Psoas muscle (tissue), 8 donors: ENCODE data around the gene EZH2. TPM values are rescaled to one million over a fixed set of nuclear protein-coding genes. Genes with fewer than 3 reads are reported as not detected.

Source experiments
- ATAC-seq, 4 donors: fragments of 200-7000 bp; cut with Tn5 transposase; one replicate each; pipeline ENCODE4 v1.9.1; 2020; ENCODE audit warnings: moderate library complexity in 3 of 4, mild to moderate bottlenecking in 2 of 4
- DNase-seq, 2 donors: peaks; one replicate each; pipeline ENCODE4 v3.0.0-alpha.2; 2020
- H3K27ac ChIP-seq: fragments of 200-600 bp; one replicate; pipeline ENCODE4 v1.8.0; 2022
- H3K27me3 ChIP-seq, 3 donors: fragments of 200-600 bp in 1 of 3; one replicate each; pipeline versions ENCODE4 v1.6.1 to v1.8.0; 2013 to 2022; ENCODE audit warnings: low read length in 2 of 3, mild to moderate bottlenecking in 2 of 3, moderate library complexity in 1 of 3; ENCODE audit not compliant: insufficient read depth in 3 of 3
- H3K36me3 ChIP-seq, 2 donors: fragments of 200-600 bp in 1 of 2; one replicate each; pipeline versions ENCODE4 v1.6.1 to v1.8.0; 2013 to 2022; ENCODE audit warnings: low read depth in 1 of 2, mild to moderate bottlenecking in 1 of 2, moderate library complexity in 1 of 2; ENCODE audit not compliant: insufficient read depth in 1 of 2
- H3K4me1 ChIP-seq: fragments of 200-600 bp; one replicate; pipeline ENCODE4 v1.8.0; 2022
- H3K4me3 ChIP-seq: fragments of 200-600 bp; one replicate; pipeline ENCODE4 v1.8.0; 2022; ENCODE audit warnings: mild to moderate bottlenecking
- H3K9me3 ChIP-seq: fragments of 200-600 bp; one replicate; pipeline ENCODE4 v1.8.0; 2022
- WGBS, 3 donors: extraction: QIAGEN DNeasy Blood & Tissue Kit; methylation state at CpG; one replicate each; pipeline versions ENCODE4 v1.1.6 to v1.1.7; 2013; 5-methylcytosine and 5-hydroxymethylcytosine counted together
- intact Hi-C, 2 donors: fragments of 100-400 bp; cut with DNase I; formaldehyde crosslinking; loops; one replicate each; pipeline versions ENCODE4 v1.11.0 to v1.14.2; 2022
- polyA plus RNA-seq, 3 donors: library from polyadenylated mRNA; stranded (reverse); fragments of 200-250 nt; gene quantifications; one replicate each; pipeline ENCODE4 v1.2.3, GENCODE V29; 2013
- total RNA-seq, 4 donors: library from RNA; stranded (reverse); fragmentation: NEBNext Ultra II Directional in 2 of 4; extraction: Animal tissue kit (Norgen Biotek cat#: 25700) in 2 of 4; gene quantifications; one replicate each; pipeline versions ENCODE4 v1.2.1 to v1.2.4, GENCODE V29; 2021 to 2023
- TF ChIP-seq, protein P1 (sequence below): fragments of 200-600 bp; IDR thresholded peaks from one replicate; pipeline ENCODE4 v1.8.0; 2022; ENCODE audit warnings: antibody characterized with exemption
- donor health status: healthy with polysubstance abuse.
- donor health status: DM: no; HTN: no; CAD: no; lungs with moderate emphysema.
- donor health status: Bipolar disorder and iron deficiency.
- donor health status: healthy.
- donor health status: DM: yes; HTN: yes; CAD: no.
- donor health status: DM: no; HTN: no; CAD: no.
- donor health status: DM: no; HTN: no; CAD: no.
- donor health status: DM: yes; HTN: yes; CAD: no.

Gene EZH2
- total and polyA plus RNA-seq, 7 donors, result 1.9 to 4.6 (median 2.5) TPM

DNA sequence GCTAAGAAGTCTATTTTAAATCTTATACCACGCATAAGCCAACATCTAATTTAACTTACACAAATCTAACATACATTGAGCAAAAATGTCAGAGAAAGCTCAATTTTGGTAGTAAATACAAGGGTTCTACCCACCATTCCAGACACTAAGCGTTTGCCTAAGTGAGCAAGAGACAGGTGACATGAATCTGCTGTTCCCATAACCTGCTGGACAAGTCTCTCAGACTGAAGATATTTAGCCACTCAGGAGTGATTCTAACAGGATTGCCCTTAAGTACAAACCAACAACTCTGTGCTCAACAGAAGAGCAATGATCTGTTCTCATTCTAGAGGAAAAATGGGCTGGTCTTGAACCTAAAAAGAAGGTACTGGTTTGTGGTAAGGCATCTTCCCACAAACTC is 18.8 kb downstream of the EZH2 start:
- DNase-seq (no peak), ATAC-seq (no peak)
- Histone ChIP-seq H3K4me3 (no peak overlapping the region), H3K36me3 (no peaks in the 10 kb centered on the region), H3K27me3 (no peaks in the 10 kb centered on the region), H3K4me1 (no peaks in the 10 kb centered on the region), H3K27ac (no peak overlapping the region), H3K9me3 (peaks cover 5% of the 10 kb centered on the region)
- WGBS, 3 donors, result 90 to 97% (median 93%) methylated on average over 2 of the region's 2 CpGs
- TF ChIP-seq, protein P1, sequence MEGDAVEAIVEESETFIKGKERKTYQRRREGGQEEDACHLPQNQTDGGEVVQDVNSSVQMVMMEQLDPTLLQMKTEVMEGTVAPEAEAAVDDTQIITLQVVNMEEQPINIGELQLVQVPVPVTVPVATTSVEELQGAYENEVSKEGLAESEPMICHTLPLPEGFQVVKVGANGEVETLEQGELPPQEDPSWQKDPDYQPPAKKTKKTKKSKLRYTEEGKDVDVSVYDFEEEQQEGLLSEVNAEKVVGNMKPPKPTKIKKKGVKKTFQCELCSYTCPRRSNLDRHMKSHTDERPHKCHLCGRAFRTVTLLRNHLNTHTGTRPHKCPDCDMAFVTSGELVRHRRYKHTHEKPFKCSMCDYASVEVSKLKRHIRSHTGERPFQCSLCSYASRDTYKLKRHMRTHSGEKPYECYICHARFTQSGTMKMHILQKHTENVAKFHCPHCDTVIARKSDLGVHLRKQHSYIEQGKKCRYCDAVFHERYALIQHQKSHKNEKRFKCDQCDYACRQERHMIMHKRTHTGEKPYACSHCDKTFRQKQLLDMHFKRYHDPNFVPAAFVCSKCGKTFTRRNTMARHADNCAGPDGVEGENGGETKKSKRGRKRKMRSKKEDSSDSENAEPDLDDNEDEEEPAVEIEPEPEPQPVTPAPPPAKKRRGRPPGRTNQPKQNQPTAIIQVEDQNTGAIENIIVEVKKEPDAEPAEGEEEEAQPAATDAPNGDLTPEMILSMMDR, result no peak
- intact Hi-C loops, result loop anchor here in 1 of 2 donors (10.0 kb wide), 1 partner anchor 530 kb away; no protein-coding TSS in a partner anchor

DNA sequence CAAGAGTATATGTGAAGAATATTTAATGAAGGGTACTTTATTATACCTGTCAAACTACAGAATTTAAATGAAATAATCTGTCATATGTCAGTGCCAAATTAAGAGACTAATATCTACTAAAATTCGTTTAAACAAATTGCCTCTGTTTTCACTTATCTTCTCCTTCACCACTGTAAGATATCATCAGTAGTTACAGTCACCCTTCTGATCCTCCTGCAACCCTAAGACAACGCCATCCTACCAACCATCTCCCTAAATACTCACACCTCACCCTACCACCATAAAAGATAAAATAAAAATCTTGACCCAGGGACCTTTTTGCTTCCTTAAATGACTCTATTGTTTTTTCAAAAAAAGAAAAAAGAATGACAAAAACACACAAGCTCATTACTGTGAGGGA is 20.8 kb downstream of the EZH2 start:
- TF ChIP-seq, protein P1, result no peak
- Histone ChIP-seq H3K4me3 (no peak overlapping the region), H3K27me3 (no peaks in the 10 kb centered on the region), H3K27ac (no peak overlapping the region), H3K36me3 (no peaks in the 10 kb centered on the region), H3K9me3 (peaks cover 5% of the 10 kb centered on the region), H3K4me1 (no peaks in the 10 kb centered on the region)
- ATAC-seq (no peak), DNase-seq (no peak)
- 79 to 84% (median 80%) methylated on average over 2 of the region's 2 CpGs for WGBS, 3 donors
- intact Hi-C loops, result loop anchor here in 1 of 2 donors (10.0 kb wide), 1 partner anchor 531 kb away; no protein-coding TSS in a partner anchor

DNA sequence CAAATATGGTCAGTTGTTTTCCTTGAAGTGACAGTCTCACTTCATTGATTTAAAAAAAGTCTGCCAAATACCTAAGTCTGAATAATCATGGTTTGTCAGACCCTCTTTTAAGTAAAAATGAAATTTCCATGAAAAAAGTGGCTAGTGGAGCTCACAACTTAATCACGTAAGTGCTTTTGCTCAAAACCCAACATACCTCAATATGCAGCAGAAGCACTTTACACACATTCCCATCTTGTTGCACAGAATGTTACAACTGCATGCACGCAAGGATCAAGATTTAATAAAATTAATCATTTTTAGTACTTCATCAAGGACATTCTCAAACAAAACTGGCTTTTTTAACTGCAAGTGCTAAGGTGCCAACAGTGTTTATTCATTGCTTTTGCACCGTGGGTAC is 21.6 kb downstream of the EZH2 start:
- H3K4me1 ChIP-seq, result no peaks in the 10 kb centered on the region
- TF ChIP-seq, protein P1, result no peak
- no peak overlapping the region for H3K27ac ChIP-seq
- no peaks in the 10 kb centered on the region for H3K36me3 ChIP-seq
- ATAC-seq, result no peak
- no peaks in the 10 kb centered on the region for H3K27me3 ChIP-seq
- 82 to 86% (median 83%) methylated on average over 3 of the region's 3 CpGs for WGBS, 3 donors
- no peak overlapping the region for H3K4me3 ChIP-seq
- intact Hi-C loops, result loop anchor here in 1 of 2 donors (10.0 kb wide), 1 partner anchor 532 kb away; no protein-coding TSS in a partner anchor
- peaks cover 4% of the 10 kb centered on the region for H3K9me3 ChIP-seq
- DNase-seq, result no peak

DNA sequence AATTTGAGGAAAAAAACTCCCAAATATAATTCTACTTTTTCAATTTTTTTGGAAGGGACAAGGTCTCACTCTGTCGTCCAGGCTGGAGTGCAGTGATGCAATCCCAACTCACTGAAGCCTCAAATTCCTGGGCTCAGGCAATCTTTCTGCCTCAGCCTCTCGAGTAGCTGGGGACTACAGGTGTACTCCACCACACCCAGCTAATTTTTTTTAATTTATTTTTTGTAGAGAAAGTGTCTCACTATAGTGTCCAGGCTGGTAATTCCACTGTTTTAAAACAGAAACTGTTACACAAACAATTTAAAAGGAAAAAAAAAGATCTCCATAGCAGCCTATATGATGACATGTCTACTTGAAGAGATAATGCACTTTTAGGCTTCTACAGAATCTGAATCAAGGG is 25.6 kb downstream of the EZH2 start:
- Histone ChIP-seq H3K4me3 (no peak overlapping the region), H3K9me3 (no peaks in the 10 kb centered on the region), H3K36me3 (no peaks in the 10 kb centered on the region), H3K27ac (no peak overlapping the region), H3K27me3 (no peaks in the 10 kb centered on the region), H3K4me1 (no peaks in the 10 kb centered on the region)
- TF ChIP-seq, protein P1, result no peak
- DNase-seq (no peak), ATAC-seq (no peak)
- WGBS, 3 donors, result 72 to 86% (median 77%) methylated on average over 2 of the region's 2 CpGs
- intact Hi-C loops, result loop anchor here (5.0 kb wide), 1 partner anchor 104 kb away; no protein-coding TSS in a partner anchor

DNA sequence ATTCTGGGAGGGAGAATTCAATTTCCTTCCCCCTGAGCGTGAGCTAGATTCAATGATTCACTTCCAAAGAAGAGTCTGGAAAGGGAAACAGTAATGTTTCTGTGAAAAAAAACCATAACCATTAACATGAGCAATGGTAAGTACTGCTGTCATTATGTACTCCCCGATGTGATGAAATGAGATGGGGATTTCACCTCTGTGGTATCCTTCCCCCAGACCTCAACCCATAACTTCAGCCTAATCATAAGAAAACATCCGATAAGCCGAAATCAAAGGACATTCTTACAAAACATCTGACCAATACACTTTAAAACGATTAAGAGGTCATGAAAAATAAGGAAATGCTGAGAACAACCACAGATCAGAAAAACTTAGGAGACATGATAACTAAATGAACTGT is 27.2 kb downstream of the EZH2 start:
- Histone ChIP-seq H3K36me3 (no peaks in the 10 kb centered on the region), H3K4me3 (no peak overlapping the region), H3K27ac (no peak overlapping the region), H3K4me1 (no peaks in the 10 kb centered on the region), H3K9me3 (no peaks in the 10 kb centered on the region), H3K27me3 (no peaks in the 10 kb centered on the region)
- intact Hi-C loops, result loop anchor here (5.0 kb wide), 1 partner anchor 105 kb away; no protein-coding TSS in a partner anchor
- TF ChIP-seq, protein P1, result no peak
- WGBS, 3 donors, result 86 to 91% (median 89%) methylated on average over 5 of the region's 5 CpGs
- DNase-seq (no peak), ATAC-seq (no peak)
